ENCODE data around the gene FBXO11. TPM values are rescaled to one million over a fixed set of nuclear protein-coding genes. Genes with fewer than 3 reads are reported as not detected.
A peak's percentile ranks its signal among the peaks of the same experiment; 100 is the strongest.
"Not testable (repeated sequence)": the region's sequence is repeated elsewhere in the genome, so short reads cannot be mapped to it uniquely, and the experiment has no call there.

Gene FBXO11
- total and polyA plus RNA-seq, 7 donors: 16.3 to 39.4 (median 31.0) TPM

GRCh38 chr2:47867205-47867604 is 39.1 kb downstream of the FBXO11 start:
- peak overlapping the region; percentile 26 for H3K27ac ChIP-seq
- no peak for DNase-seq

GRCh38 chr2:47864566-47864965 is 41.7 kb downstream of the FBXO11 start:
- DNase-seq (no peak), ATAC-seq (no peak)
- Histone ChIP-seq H3K9me3 (no peaks in the 10 kb centered on the region), H3K4me3 (no peak overlapping the region), H3K27ac (no peak overlapping the region), H3K4me1 (peaks cover 15% of the 10 kb centered on the region), H3K36me3 (ENCODE audit: insufficient read depth in 1 of 2, low read depth in 1 of 2) (no peaks in the 10 kb centered on the region), H3K27me3 (ENCODE audit: insufficient read depth in 3 of 3, low read length in 2 of 3) (no peaks in the 10 kb centered on the region)
- WGBS, 3 donors: 68 to 76% (median 69%) methylated on average over 1 of the region's 1 CpG
- TF ChIP-seq CTCF (IDR thresholded peaks at IDR 0.05): no peak
- intact Hi-C loops (cut with DNase I): no loop called here

More at GRCh38 chr2:47867205-47867604, 39.1 kb downstream of the FBXO11 start:
- Histone ChIP-seq H3K9me3 (no peaks in the 10 kb centered on the region), H3K4me1 (peaks cover 27% of the 10 kb centered on the region), H3K27me3 (ENCODE audit: insufficient read depth in 3 of 3, low read length in 2 of 3) (no peaks in the 10 kb centered on the region), H3K36me3 (ENCODE audit: insufficient read depth in 1 of 2, low read depth in 1 of 2) (no peaks in the 10 kb centered on the region), H3K4me3 (no peak overlapping the region)
- no peak for TF ChIP-seq CTCF (IDR thresholded peaks at IDR 0.05)
- intact Hi-C loops (cut with DNase I): no loop called here
- 0 to 6% (median 3%) methylated on average over 2 of the region's 2 CpGs for WGBS, 3 donors
- ATAC-seq: peak; percentile 73 to 81 (median 76)

GRCh38 chr2:47862949-47863348 is 43.3 kb downstream of the FBXO11 start:
- intact Hi-C loops (cut with DNase I): no loop called here
- DNase-seq: no peak
- no peaks in the 10 kb centered on the region for H3K36me3 ChIP-seq (ENCODE audit: insufficient read depth in 1 of 2, low read depth in 1 of 2)
- WGBS, 3 donors: 95 to 97% (median 97%) methylated on average over 6 of the region's 6 CpGs
- H3K4me3 ChIP-seq: no peak overlapping the region
- no peak overlapping the region for H3K27ac ChIP-seq
- H3K4me1 ChIP-seq: peaks cover 10% of the 10 kb centered on the region
- ATAC-seq: no peak
- TF ChIP-seq CTCF (IDR thresholded peaks at IDR 0.05): no peak
- H3K9me3 ChIP-seq: no peaks in the 10 kb centered on the region
- H3K27me3 ChIP-seq (ENCODE audit: insufficient read depth in 3 of 3, low read length in 2 of 3): no peaks in the 10 kb centered on the region

GRCh38 chr2:47853067-47853777 is 53.1 kb downstream of the FBXO11 start:
- H3K9me3 ChIP-seq; H3K27me3 ChIP-seq (ENCODE audit: insufficient read depth in 3 of 3, low read length in 2 of 3); DNase-seq; H3K36me3 ChIP-seq (ENCODE audit: insufficient read depth in 1 of 2, low read depth in 1 of 2); H3K27ac ChIP-seq; intact Hi-C loops (cut with DNase I); H3K4me3 ChIP-seq: not testable (repeated sequence)
- 83 to 85% (median 85%) methylated on average over 8 of the region's 8 CpGs for WGBS, 3 donors
- peak in 2 of 4 donors; percentile 60 to 66 for ATAC-seq
- H3K4me1 ChIP-seq: peaks cover 20% of the 10 kb centered on the region

GRCh38 chr2:47850198-47850597 is 56.1 kb downstream of the FBXO11 start:
- DNase-seq (no peak), ATAC-seq (no peak)
- H3K4me3 ChIP-seq: no peak overlapping the region
- H3K9me3 ChIP-seq: no peaks in the 10 kb centered on the region
- no peaks in the 10 kb centered on the region for H3K27me3 ChIP-seq (ENCODE audit: insufficient read depth in 3 of 3, low read length in 2 of 3)
- no peaks in the 10 kb centered on the region for H3K36me3 ChIP-seq (ENCODE audit: insufficient read depth in 1 of 2, low read depth in 1 of 2)
- 83 to 90% (median 87%) methylated on average over 1 of the region's 1 CpG for WGBS, 3 donors
- intact Hi-C loops (cut with DNase I): no loop called here
- H3K4me1 ChIP-seq: peaks cover 13% of the 10 kb centered on the region
- no peak overlapping the region for H3K27ac ChIP-seq
- TF ChIP-seq CTCF (IDR thresholded peaks at IDR 0.05): no peak

All from psoas muscle (tissue), 8 donors.